ENCODE data around the gene ZNF416.

ZNF416 gene

DNA sequence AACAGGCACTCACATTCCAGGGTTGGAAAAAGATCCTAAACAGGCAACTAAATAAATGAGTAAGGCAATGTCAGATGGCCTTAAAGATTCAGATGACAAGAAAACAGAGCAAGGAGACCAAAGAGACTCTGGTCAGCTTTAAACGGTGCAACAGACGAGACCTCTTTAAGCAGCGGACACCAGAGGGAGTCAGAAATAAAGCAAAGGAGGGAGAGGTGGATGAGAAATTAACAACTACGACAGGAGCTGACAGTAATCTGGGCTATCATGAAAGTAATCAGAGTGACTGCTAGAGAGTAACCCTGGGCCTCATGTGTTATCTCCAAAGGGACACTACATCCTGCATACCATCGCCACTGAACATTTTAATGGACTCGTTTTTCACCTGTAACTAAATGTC, 20.2 kb downstream of the ZNF416 start:
- no peak for DNase-seq

DNA sequence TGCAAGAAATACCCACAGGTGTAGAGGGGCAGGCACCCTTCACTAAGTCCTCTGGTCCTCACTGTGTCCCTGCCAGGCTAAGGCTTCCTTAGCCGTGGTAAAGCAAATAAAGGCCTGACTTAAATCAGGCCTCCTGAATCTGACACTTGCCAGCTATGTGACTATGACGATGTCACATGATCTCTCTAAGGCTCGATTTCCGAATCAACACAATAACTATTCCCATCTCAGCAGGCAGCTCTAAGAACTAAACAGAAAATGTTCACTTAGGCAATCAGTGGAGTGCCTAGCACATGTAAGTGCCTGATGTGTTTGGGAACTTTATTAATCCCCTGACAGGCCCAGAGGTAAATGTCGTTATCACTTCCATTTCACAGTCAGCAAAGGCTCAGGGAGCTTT, 21.1 kb downstream of the ZNF416 start:
- no peak for DNase-seq

DNA sequence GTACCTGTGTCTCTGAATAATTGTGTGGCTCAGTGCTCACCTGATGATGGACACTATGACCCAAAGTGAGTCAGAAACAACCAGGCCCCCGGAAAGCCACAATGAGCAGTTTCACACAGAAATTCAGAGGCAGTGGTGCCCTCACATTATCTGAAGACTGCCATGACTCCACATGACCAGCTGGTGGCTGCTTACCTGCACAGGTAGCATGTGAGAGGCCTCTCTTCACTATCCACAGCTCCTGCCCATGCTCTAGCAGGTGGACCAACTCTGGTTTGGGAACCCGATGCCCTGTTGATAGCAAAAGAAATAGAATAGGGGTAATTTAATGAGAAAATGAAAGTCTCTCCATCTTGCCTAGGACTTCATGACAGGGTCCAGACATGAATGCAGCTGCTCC, 26.3 kb downstream of the ZNF416 start:
- no peak for DNase-seq

DNA sequence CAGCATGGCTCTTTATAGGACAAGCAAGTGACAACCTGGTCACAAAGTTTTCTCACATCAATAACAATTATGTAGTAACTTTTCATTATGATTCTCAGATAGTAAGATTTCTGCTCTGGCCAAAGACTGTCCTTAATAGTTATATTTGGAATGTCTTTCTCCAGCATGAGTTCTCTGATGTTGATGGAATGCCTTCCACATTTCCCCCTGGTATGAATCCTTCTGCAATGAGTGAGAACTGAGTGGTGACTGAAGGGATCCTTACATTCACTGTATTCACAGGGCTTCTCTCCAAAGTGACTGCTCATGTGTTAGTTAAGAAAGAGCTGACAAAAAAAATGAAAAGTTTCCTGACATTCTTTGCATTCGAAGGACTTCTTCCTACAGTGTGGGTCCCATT, 32.2 kb downstream of the ZNF416 start:
- no peak for DNase-seq

DNA sequence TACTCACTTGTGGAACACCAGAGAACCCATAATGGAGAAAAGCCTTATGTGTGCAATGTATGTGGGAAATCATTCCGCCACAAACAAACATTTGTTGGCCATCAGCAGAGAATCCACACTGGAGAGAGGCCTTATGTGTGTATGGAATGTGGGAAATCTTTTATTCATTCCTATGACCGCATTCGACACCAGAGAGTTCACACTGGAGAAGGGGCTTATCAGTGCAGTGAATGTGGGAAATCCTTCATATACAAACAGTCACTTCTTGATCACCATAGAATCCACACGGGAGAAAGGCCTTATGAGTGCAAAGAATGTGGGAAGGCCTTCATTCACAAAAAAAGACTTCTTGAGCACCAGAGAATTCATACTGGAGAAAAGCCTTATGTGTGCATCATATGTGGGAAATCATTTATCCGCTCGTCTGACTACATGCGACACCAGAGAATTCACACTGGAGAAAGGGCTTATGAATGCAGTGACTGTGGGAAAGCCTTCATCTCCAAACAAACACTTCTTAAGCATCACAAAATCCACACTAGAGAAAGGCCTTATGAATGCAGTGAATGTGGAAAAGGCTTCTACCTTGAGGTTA, 40.7 kb downstream of the ZNF416 start:
- no peak for DNase-seq

DNA sequence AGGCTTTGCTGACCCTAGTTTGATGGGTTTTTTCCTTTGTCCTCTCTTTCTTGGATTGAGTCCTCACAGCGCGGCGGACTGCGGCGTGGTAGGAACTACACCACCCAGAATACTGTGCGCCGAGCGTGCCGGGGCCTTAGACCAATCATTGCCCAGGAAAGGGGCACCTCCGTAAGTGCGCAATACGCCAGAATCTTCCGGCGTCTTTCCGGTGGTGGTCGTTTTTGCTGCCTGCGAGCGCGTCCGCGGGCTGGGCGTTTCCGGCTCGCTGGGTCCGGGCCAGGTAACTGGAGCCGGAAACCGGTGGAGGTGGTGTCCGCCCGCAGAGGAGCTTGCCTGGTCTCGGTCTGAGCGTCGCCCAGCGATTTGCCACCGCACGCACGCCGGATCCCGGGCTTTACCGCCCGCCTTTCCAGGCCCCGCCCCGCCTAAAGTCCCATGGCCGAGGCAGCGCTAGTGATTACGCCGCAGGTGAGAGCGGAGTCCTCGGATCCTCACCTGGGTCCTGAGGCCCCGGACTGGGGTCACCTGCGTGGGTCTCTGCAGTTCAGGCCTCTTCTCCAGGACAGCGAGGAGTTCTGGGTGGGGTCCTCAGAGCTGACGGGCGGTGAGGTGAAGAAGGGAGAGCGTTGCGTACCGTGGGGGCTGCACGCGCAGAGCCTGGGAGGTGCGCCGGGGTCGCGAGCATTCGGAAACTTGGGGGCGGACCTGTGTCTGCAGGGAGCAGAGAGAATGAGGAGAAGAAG, 51.4 kb downstream of the ZNF416 start, which contains the start of gene ZNF549:
ZNF549 (plus strand) TSS at position 221 of the 746 bp plus-strand sequence; CDS start at position 439, 218 bp downstream.
- peak; percentile 84 for DNase-seq

Measured in NCI-H524 treated with DMSO at 0.1 percent for 48 hours (cell line).